ENCODE measurements around the gene SH2D3C. TPM values are rescaled to one million over a fixed set of nuclear protein-coding genes. Genes with fewer than 3 reads are reported as not detected.

Gene SH2D3C
- total and polyA plus RNA-seq, 9 of the 15 experiments (the other 6 are each of a cell fraction or from before 2014, with no cell fraction given): 0.03 to 1.2 (median 0.22) TPM; not detected in 1

DNA sequence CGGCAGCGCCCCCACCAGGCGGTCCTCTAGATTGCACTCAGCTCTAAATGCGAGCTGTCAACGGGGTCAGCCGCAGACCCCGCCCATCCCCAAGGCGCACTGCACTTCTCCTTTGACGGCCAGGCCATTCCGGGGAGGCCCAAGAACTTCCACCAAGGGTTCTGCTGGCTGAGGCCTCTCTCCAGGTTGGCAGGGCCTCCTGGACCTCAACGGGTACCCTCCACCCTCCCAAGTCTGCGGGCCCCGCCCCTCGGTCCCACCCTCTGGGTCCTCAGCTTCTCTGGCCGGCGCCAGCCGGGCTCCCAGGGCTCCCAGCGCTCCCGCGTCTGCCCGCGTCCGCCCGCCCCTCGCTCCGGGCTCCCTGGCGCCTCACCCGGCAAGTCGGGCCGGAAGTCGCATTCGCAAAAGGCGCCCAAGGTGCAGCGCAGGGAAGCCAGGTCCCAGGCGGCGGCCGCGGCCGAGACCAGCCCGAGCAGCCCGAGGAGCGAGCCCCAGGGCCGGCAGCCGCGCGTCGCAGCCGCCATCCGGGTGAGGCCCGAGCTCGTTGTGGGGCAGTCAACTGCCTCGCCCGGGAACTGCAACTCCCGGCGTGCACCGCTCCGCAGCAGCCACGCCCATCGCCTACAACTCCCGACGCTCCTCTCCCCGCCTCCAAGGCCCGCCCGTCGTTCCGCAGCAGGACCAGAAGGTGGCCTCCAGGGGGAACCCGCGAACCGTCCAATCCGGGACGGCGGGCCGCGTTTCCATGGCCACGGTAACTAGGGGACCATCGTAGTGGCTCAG lies 43.5 kb downstream of the SH2D3C start, which contains the start of gene TOR2A (continued):
- TF ChIP-seq, protein P1, sequence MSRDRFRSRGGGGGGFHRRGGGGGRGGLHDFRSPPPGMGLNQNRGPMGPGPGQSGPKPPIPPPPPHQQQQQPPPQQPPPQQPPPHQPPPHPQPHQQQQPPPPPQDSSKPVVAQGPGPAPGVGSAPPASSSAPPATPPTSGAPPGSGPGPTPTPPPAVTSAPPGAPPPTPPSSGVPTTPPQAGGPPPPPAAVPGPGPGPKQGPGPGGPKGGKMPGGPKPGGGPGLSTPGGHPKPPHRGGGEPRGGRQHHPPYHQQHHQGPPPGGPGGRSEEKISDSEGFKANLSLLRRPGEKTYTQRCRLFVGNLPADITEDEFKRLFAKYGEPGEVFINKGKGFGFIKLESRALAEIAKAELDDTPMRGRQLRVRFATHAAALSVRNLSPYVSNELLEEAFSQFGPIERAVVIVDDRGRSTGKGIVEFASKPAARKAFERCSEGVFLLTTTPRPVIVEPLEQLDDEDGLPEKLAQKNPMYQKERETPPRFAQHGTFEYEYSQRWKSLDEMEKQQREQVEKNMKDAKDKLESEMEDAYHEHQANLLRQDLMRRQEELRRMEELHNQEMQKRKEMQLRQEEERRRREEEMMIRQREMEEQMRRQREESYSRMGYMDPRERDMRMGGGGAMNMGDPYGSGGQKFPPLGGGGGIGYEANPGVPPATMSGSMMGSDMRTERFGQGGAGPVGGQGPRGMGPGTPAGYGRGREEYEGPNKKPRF (IDR thresholded peaks at IDR 0.05; ENCODE audit: low read depth, low read length): no peak
- TF ChIP-seq ZNF174 (CRISPR knock-in tag; IDR thresholded peaks at IDR 0.05): no peak
- TF ChIP-seq, protein P2, sequence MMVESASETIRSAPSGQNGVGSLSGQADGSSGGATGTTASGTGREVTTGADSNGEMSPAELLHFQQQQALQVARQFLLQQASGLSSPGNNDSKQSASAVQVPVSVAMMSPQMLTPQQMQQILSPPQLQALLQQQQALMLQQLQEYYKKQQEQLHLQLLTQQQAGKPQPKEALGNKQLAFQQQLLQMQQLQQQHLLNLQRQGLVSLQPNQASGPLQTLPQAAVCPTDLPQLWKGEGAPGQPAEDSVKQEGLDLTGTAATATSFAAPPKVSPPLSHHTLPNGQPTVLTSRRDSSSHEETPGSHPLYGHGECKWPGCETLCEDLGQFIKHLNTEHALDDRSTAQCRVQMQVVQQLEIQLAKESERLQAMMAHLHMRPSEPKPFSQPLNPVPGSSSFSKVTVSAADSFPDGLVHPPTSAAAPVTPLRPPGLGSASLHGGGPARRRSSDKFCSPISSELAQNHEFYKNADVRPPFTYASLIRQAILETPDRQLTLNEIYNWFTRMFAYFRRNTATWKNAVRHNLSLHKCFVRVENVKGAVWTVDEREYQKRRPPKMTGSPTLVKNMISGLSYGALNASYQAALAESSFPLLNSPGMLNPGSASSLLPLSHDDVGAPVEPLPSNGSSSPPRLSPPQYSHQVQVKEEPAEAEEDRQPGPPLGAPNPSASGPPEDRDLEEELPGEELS (CRISPR knock-in tag; IDR thresholded peaks at IDR 0.05; ENCODE audit: borderline replicate concordance): 0 out of 2 replicates have a peak, but pooled peaks have one; percentile 35
- TF ChIP-seq, protein P3, sequence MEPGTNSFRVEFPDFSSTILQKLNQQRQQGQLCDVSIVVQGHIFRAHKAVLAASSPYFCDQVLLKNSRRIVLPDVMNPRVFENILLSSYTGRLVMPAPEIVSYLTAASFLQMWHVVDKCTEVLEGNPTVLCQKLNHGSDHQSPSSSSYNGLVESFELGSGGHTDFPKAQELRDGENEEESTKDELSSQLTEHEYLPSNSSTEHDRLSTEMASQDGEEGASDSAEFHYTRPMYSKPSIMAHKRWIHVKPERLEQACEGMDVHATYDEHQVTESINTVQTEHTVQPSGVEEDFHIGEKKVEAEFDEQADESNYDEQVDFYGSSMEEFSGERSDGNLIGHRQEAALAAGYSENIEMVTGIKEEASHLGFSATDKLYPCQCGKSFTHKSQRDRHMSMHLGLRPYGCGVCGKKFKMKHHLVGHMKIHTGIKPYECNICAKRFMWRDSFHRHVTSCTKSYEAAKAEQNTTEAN (CRISPR knock-in tag; IDR thresholded peaks at IDR 0.05): 0 out of 2 replicates have a peak, but pooled peaks have one; percentile 12
- TF ChIP-seq, protein P4, sequence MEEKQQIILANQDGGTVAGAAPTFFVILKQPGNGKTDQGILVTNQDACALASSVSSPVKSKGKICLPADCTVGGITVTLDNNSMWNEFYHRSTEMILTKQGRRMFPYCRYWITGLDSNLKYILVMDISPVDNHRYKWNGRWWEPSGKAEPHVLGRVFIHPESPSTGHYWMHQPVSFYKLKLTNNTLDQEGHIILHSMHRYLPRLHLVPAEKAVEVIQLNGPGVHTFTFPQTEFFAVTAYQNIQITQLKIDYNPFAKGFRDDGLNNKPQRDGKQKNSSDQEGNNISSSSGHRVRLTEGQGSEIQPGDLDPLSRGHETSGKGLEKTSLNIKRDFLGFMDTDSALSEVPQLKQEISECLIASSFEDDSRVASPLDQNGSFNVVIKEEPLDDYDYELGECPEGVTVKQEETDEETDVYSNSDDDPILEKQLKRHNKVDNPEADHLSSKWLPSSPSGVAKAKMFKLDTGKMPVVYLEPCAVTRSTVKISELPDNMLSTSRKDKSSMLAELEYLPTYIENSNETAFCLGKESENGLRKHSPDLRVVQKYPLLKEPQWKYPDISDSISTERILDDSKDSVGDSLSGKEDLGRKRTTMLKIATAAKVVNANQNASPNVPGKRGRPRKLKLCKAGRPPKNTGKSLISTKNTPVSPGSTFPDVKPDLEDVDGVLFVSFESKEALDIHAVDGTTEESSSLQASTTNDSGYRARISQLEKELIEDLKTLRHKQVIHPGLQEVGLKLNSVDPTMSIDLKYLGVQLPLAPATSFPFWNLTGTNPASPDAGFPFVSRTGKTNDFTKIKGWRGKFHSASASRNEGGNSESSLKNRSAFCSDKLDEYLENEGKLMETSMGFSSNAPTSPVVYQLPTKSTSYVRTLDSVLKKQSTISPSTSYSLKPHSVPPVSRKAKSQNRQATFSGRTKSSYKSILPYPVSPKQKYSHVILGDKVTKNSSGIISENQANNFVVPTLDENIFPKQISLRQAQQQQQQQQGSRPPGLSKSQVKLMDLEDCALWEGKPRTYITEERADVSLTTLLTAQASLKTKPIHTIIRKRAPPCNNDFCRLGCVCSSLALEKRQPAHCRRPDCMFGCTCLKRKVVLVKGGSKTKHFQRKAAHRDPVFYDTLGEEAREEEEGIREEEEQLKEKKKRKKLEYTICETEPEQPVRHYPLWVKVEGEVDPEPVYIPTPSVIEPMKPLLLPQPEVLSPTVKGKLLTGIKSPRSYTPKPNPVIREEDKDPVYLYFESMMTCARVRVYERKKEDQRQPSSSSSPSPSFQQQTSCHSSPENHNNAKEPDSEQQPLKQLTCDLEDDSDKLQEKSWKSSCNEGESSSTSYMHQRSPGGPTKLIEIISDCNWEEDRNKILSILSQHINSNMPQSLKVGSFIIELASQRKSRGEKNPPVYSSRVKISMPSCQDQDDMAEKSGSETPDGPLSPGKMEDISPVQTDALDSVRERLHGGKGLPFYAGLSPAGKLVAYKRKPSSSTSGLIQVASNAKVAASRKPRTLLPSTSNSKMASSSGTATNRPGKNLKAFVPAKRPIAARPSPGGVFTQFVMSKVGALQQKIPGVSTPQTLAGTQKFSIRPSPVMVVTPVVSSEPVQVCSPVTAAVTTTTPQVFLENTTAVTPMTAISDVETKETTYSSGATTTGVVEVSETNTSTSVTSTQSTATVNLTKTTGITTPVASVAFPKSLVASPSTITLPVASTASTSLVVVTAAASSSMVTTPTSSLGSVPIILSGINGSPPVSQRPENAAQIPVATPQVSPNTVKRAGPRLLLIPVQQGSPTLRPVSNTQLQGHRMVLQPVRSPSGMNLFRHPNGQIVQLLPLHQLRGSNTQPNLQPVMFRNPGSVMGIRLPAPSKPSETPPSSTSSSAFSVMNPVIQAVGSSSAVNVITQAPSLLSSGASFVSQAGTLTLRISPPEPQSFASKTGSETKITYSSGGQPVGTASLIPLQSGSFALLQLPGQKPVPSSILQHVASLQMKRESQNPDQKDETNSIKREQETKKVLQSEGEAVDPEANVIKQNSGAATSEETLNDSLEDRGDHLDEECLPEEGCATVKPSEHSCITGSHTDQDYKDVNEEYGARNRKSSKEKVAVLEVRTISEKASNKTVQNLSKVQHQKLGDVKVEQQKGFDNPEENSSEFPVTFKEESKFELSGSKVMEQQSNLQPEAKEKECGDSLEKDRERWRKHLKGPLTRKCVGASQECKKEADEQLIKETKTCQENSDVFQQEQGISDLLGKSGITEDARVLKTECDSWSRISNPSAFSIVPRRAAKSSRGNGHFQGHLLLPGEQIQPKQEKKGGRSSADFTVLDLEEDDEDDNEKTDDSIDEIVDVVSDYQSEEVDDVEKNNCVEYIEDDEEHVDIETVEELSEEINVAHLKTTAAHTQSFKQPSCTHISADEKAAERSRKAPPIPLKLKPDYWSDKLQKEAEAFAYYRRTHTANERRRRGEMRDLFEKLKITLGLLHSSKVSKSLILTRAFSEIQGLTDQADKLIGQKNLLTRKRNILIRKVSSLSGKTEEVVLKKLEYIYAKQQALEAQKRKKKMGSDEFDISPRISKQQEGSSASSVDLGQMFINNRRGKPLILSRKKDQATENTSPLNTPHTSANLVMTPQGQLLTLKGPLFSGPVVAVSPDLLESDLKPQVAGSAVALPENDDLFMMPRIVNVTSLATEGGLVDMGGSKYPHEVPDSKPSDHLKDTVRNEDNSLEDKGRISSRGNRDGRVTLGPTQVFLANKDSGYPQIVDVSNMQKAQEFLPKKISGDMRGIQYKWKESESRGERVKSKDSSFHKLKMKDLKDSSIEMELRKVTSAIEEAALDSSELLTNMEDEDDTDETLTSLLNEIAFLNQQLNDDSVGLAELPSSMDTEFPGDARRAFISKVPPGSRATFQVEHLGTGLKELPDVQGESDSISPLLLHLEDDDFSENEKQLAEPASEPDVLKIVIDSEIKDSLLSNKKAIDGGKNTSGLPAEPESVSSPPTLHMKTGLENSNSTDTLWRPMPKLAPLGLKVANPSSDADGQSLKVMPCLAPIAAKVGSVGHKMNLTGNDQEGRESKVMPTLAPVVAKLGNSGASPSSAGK (IDR thresholded peaks at IDR 0.05): peak; percentile 28; the same call in 1 of the 2 replicates
- TF ChIP-seq U2AF2 (optimal IDR thresholded peaks at IDR 0.05; ENCODE audit: low read depth, low read length): no peak
- TF ChIP-seq SIN3B (IDR thresholded peaks at IDR 0.05; ENCODE audit: low read depth): peak; percentile 69
- 0 out of 2 replicates have a peak, but pooled peaks have one; percentile 56 for TF ChIP-seq ZNF282 (CRISPR knock-in tag; IDR thresholded peaks at IDR 0.05)
- no peak; the same call in none of the 2 replicates for TF ChIP-seq FOXP1 (CRISPR knock-in tag; IDR thresholded peaks at IDR 0.05)

Measured in K562 (cell line).